Fibroblast of pulmonary artery (primary cell): ENCODE measurements around the gene MACC1.

ENCODE experiments used
- DNase-seq: peaks from one replicate; pipeline ENCODE4 v3.0.0-alpha.2; 2010; ENCODE audit warnings: low read depth
- H3K4me3 ChIP-seq: replicated peaks from 2 replicates; pipeline ENCODE4 v1.5.1; 2011; ENCODE audit warnings: low read depth, mild to moderate bottlenecking, control low read depth, low read length, moderate library complexity
- CTCF ChIP-seq: IDR thresholded peaks from 2 replicates; pipeline ENCODE4 v1.5.1; 2011; ENCODE audit warnings: mild to moderate bottlenecking, control low read depth, low read length, inconsistent platforms; ENCODE audit errors: missing control alignments

The MACC1 gene

GRCh38 chr7:20111821-20112542, 105.2 kb downstream of the MACC1 start:
- DNase-seq = no peak
- no peak for TF ChIP-seq CTCF
- H3K4me3 ChIP-seq = no peak overlapping the region

GRCh38 chr7:20107582-20107981, 109.6 kb downstream of the MACC1 start:
- peak; percentile 19 for DNase-seq
- no peak overlapping the region for H3K4me3 ChIP-seq
- TF ChIP-seq CTCF = no peak

GRCh38 chr7:20104696-20105095, 112.5 kb downstream of the MACC1 start:
- no peak for DNase-seq
- no peak for TF ChIP-seq CTCF
- H3K4me3 ChIP-seq = no peak overlapping the region

- TF ChIP-seq CTCF = no peak
- H3K4me3 ChIP-seq = no peak overlapping the region
- DNase-seq = no peak
Measured at GRCh38 chr7:20102982-20103381, 114.2 kb downstream of the MACC1 start.

GRCh38 chr7:20095862-20096261, 121.3 kb downstream of the MACC1 start:
- DNase-seq = no peak
- H3K4me3 ChIP-seq = no peak overlapping the region
- TF ChIP-seq CTCF = no peak

GRCh38 chr7:20095436-20095835, 121.7 kb downstream of the MACC1 start:
- TF ChIP-seq CTCF = no peak
- DNase-seq = no peak
- H3K4me3 ChIP-seq = no peak overlapping the region

GRCh38 chr7:20089431-20089830, 127.8 kb downstream of the MACC1 start:
- no peak overlapping the region for H3K4me3 ChIP-seq
- TF ChIP-seq CTCF = no peak
- DNase-seq = no peak
